ENCODE results near the gene TP53AIP1. TPM values are rescaled to one million over a fixed set of nuclear protein-coding genes. Genes with fewer than 3 reads are reported as not detected.

TP53AIP1 gene
- total RNA-seq, 1 donor: not detected

Other genes with a start within 250 kb of the TP53AIP1 start
- gene FLI1, start 248.8 kb downstream of the TP53AIP1 start, total RNA-seq: 63.2 TPM
- gene KCNJ1, start 75.6 kb downstream of the TP53AIP1 start, total RNA-seq: 0.10 TPM
- under 0.01 TPM for gene KCNJ5, start 51.5 kb downstream of the TP53AIP1 start, total RNA-seq
- 4.9 TPM for gene ARHGAP32, start 249.5 kb upstream of the TP53AIP1 start, total RNA-seq

Measured in mononuclear cell (primary cell).